BJ (cell line): ENCODE data around the gene ANKRD22. TPM values are rescaled to one million over a fixed set of nuclear protein-coding genes. Genes with fewer than 3 reads are reported as not detected.
"Not testable (repeated sequence)": the region's sequence is repeated elsewhere in the genome, so short reads cannot be mapped to it uniquely, and the experiment has no call there.

Experiments
- CTCF ChIA-PET: fragments of 350-600 bp; formaldehyde crosslinking; extraction: SDS; loops from one replicate; lab custom pipeline; 2021; ENCODE audit warnings: antibody characterized with exemption, inconsistent platforms; lab: Yijun Ruan, JAX
- POLR2A ChIA-PET: fragments of 300-600 bp; sonication (Branson Sonifier 250); formaldehyde crosslinking; extraction: SDS; loops from one replicate; lab custom pipeline; 2021; ENCODE audit warnings: antibody characterized with exemption; lab: Charles Lee
- DNase-seq: peaks from one replicate; pipeline ENCODE4 v3.0.0-alpha.2; 2011; ENCODE audit warnings: low read depth
- H3K27me3 ChIP-seq: 2 replicates; pipeline ENCODE4 v1.6.0; 2011; ENCODE audit warnings: low read length; ENCODE audit not compliant: control insufficient read depth, insufficient read depth
- H3K36me3 ChIP-seq: 2 replicates; pipeline ENCODE4 v1.5.1; 2011; ENCODE audit warnings: low read length; ENCODE audit not compliant: control insufficient read depth, insufficient read depth
- H3K4me3 ChIP-seq: 2 replicates; pipeline ENCODE4 v1.5.1; 2011; ENCODE audit warnings: low read depth, mild to moderate bottlenecking, control low read depth, low read length
- polyA plus RNA-seq: library from polyadenylated mRNA; depleted of rRNA; stranded (reverse); fragments of >200 nt; gene quantifications from 2 replicates; pipeline ENCODE4 v1.2.3, GENCODE V29; 2011
- TF ChIP-seq, protein P1 (sequence below): IDR thresholded peaks from 2 replicates; pipeline ENCODE4 v1.5.1; 2011; ENCODE audit warnings: low read depth, mild to moderate bottlenecking, control low read depth, inconsistent platforms, low read length, moderate library complexity; ENCODE audit not compliant: insufficient read depth

ANKRD22 gene
- polyA plus RNA-seq, 1 experiment: not detected

DNA sequence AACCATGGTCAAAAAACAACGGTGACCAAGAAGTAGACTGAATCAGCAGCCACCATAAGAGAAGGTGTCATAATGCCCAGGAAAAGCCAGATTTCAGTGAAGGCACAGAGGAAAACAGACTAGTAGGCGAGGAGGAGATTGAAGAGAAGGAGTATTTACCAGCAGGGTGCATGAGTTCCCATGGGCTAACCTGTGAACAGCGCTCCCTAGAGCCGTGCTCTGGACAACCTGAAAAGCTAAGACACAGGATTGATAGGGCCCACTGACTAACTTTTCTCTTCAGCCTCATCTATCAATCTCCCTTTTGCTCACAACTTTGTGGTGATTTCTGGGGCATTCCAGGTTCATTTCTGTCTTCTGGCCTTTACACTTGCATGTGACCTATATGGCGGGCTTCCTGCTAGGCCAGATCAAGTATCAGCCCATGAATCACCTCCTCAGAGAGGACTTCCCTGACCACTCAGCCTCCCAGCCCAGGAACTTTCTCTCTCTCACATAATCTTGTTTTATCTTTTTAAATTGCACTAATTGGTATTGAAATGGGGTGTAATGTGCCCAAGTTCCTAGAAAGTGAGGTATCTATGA lies 12.8 kb downstream of the ANKRD22 start:
- Histone ChIP-seq H3K27me3 (no peaks in the 10 kb centered on the region), H3K36me3 (no peaks in the 10 kb centered on the region), H3K4me3 (no peak overlapping the region)
- POLR2A ChIA-PET: no interaction called here
- CTCF ChIA-PET: interaction anchor here (2.0 to 19.2 kb wide), 2 partner anchors 92 to 148 kb away, joined by 5 to 512 read pairs; no protein-coding TSS in a partner anchor
- TF ChIP-seq, protein P1, sequence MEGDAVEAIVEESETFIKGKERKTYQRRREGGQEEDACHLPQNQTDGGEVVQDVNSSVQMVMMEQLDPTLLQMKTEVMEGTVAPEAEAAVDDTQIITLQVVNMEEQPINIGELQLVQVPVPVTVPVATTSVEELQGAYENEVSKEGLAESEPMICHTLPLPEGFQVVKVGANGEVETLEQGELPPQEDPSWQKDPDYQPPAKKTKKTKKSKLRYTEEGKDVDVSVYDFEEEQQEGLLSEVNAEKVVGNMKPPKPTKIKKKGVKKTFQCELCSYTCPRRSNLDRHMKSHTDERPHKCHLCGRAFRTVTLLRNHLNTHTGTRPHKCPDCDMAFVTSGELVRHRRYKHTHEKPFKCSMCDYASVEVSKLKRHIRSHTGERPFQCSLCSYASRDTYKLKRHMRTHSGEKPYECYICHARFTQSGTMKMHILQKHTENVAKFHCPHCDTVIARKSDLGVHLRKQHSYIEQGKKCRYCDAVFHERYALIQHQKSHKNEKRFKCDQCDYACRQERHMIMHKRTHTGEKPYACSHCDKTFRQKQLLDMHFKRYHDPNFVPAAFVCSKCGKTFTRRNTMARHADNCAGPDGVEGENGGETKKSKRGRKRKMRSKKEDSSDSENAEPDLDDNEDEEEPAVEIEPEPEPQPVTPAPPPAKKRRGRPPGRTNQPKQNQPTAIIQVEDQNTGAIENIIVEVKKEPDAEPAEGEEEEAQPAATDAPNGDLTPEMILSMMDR: no peak
- DNase-seq: no peak

DNA sequence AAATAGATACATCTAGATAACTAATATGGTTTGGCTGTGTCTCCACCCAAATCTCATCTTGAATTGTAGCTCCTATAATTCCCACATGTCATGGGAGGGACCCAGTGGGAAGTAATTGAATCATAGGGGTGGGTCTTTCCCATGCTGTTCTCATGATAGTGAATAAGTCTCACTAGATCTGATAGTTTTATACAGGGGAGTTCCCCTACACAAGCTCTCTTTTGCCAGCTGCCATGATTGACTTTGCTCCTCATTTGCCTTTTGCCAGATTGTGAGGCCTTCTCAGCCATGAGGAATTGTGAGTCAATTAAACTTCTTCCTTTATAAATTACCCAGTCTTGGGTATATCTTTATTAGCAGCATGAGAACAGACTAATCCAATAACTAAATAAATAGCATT lies 14.0 kb downstream of the ANKRD22 start:
- DNase-seq, H3K4me3 ChIP-seq, H3K27me3 ChIP-seq, H3K36me3 ChIP-seq: not testable (repeated sequence)
- ChIA-PET CTCF (interaction anchor here (1.0 to 19.2 kb wide), 12 partner anchors 11 to 381 kb away, joined by 3 to 512 read pairs (median 8); partner anchors contain the start of gene RNLS), POLR2A (interaction anchor here (0.8 kb wide), 1 partner anchor 11 kb away, joined by 3 read pairs; no protein-coding TSS in a partner anchor)

DNA sequence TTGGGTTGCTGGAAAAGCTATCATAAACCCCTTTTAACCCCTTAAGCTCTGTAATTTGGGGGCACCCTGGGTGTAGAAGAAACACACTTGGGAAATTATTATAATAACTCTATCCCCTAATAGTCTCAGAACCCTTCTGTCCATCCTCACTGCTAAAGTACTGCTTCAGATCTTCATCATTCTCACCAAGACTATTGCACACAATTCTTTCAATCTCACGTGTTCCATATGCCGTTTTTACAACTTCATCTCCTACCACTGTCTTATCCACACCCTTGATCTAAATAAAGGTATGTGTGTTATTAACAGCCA lies 15.8 kb downstream of the ANKRD22 start:
- no peak overlapping the region for H3K4me3 ChIP-seq
- ChIA-PET CTCF (interaction anchor here (0.7 to 19.2 kb wide), 39 partner anchors 9 to 382 kb away, joined by 3 to 512 read pairs (median 5); partner anchors contain the start of genes FAS and STAMBPL1), POLR2A (interaction anchor here (0.6 kb wide), 1 partner anchor 95 kb away, joined by 3 read pairs; no protein-coding TSS in a partner anchor)
- no peaks in the 10 kb centered on the region for H3K27me3 ChIP-seq
- no peak for DNase-seq
- H3K36me3 ChIP-seq: no peaks in the 10 kb centered on the region
- TF ChIP-seq, protein P1: no peak

DNA sequence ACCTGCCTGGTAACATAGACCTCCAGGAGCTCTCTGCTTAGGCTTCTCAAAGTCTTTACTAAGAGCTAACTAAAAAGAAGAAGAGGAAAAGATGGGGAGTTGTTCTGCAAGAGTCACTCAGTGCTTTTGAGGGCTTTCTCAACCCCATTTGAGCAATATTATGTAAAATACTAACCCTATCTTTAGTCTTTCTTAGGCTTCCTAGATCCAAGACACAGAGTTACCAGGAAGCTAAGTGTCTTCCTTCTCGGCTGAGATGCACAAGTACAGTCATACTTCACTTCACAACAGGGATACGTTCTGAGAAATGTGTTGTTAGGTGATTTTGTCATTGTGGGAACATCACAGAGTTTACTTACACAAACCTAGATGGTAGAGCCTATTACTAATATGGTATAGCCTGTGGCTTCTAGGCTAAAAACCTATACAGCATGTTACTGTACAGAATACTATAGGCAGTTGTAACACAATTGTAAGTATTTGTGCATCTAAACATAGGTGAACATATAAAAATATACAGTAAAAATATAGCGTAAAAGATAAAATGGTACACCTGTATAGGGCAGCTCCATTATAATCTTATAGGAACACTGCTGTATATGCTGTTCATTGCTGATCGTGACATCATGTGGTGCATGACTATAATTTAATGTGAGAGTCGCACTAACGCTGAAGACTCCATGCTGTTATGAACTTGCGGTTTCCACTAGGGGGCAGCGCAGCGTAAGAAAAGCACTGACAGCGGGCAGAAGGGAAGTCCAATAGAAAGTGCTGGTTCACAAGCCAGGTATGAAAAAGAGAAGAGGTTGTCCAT lies 16.3 kb downstream of the ANKRD22 start:
- DNase-seq: peak; percentile 41
- TF ChIP-seq, protein P1: peak; percentile 84
- Histone ChIP-seq H3K4me3 (no peak overlapping the region), H3K36me3 (no peaks in the 10 kb centered on the region), H3K27me3 (no peaks in the 10 kb centered on the region)
- ChIA-PET POLR2A (no interaction called here), CTCF (interaction anchor here (0.6 to 19.2 kb wide), 42 partner anchors 9 to 383 kb away, joined by 3 to 512 read pairs (median 5); partner anchors contain the start of genes FAS and STAMBPL1)

DNA sequence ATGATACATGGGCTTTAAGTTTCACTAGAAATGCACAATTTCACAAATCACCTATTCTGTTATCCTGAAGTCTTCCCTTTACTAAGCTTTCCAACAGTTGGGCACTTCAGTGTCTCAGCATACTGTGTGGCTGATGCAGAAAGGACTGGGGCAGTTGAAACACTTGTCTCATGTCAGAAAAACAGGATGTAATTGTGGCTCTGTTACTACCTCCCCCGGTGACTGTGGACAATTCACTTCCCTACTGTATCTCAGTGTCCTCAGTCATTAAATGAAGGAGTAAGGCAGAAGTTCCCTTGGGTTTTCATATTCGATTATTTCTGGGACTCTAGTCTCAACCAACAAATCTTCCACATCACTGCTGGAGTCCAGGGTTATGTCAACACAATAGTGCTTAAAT lies 17.9 kb downstream of the ANKRD22 start:
- no peak for DNase-seq
- TF ChIP-seq, protein P1: no peak
- no peak overlapping the region for H3K4me3 ChIP-seq
- H3K36me3 ChIP-seq: no peaks in the 10 kb centered on the region
- no peaks in the 10 kb centered on the region for H3K27me3 ChIP-seq
- POLR2A ChIA-PET: no interaction called here
- CTCF ChIA-PET: interaction anchor here (0.8 to 19.2 kb wide), 4 partner anchors 36 to 380 kb away, joined by 3 to 512 read pairs (median 5); no protein-coding TSS in a partner anchor
